Measurements from ENCODE around the gene GHR.

- TF ChIP-seq TAF1 (IDR thresholded peaks at IDR 0.05; ENCODE audit: low read depth): no peak
- no peak for TF ChIP-seq TCF12 (IDR thresholded peaks at IDR 0.05; ENCODE audit: low read depth)
- TF ChIP-seq EP300 (IDR thresholded peaks at IDR 0.05; ENCODE audit: borderline replicate concordance): no peak
- TF ChIP-seq, protein P1, sequence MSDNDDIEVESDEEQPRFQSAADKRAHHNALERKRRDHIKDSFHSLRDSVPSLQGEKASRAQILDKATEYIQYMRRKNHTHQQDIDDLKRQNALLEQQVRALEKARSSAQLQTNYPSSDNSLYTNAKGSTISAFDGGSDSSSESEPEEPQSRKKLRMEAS (IDR thresholded peaks at IDR 0.05): no peak
- TF ChIP-seq, protein P2, sequence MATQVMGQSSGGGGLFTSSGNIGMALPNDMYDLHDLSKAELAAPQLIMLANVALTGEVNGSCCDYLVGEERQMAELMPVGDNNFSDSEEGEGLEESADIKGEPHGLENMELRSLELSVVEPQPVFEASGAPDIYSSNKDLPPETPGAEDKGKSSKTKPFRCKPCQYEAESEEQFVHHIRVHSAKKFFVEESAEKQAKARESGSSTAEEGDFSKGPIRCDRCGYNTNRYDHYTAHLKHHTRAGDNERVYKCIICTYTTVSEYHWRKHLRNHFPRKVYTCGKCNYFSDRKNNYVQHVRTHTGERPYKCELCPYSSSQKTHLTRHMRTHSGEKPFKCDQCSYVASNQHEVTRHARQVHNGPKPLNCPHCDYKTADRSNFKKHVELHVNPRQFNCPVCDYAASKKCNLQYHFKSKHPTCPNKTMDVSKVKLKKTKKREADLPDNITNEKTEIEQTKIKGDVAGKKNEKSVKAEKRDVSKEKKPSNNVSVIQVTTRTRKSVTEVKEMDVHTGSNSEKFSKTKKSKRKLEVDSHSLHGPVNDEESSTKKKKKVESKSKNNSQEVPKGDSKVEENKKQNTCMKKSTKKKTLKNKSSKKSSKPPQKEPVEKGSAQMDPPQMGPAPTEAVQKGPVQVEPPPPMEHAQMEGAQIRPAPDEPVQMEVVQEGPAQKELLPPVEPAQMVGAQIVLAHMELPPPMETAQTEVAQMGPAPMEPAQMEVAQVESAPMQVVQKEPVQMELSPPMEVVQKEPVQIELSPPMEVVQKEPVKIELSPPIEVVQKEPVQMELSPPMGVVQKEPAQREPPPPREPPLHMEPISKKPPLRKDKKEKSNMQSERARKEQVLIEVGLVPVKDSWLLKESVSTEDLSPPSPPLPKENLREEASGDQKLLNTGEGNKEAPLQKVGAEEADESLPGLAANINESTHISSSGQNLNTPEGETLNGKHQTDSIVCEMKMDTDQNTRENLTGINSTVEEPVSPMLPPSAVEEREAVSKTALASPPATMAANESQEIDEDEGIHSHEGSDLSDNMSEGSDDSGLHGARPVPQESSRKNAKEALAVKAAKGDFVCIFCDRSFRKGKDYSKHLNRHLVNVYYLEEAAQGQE (IDR thresholded peaks at IDR 0.05; ENCODE audit: low read depth): no peak
- TF ChIP-seq CEBPB (IDR thresholded peaks at IDR 0.05): no peak
- no peak for TF ChIP-seq RAD21 (IDR thresholded peaks at IDR 0.05; ENCODE audit: low read depth)
- no peak for TF ChIP-seq CREB1 (IDR thresholded peaks at IDR 0.05; ENCODE audit: low read depth)
- TF ChIP-seq, protein P3, sequence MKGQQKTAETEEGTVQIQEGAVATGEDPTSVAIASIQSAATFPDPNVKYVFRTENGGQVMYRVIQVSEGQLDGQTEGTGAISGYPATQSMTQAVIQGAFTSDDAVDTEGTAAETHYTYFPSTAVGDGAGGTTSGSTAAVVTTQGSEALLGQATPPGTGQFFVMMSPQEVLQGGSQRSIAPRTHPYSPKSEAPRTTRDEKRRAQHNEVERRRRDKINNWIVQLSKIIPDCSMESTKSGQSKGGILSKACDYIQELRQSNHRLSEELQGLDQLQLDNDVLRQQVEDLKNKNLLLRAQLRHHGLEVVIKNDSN (IDR thresholded peaks at IDR 0.05): no peak
- TF ChIP-seq EGR1 (IDR thresholded peaks at IDR 0.05): no peak
- TF ChIP-seq TEAD4 (IDR thresholded peaks at IDR 0.05): no peak
- TF ChIP-seq ZBTB7A (IDR thresholded peaks at IDR 0.05; ENCODE audit: low read depth): no peak
- no peak for TF ChIP-seq YY1 (IDR thresholded peaks at IDR 0.05; ENCODE audit: low read depth)
- TF ChIP-seq FOXM1 (IDR thresholded peaks at IDR 0.05; ENCODE audit: borderline replicate concordance, low read depth): no peak
Observed at GRCh38 chr5:42581845-42582244, 158.6 kb downstream of the GHR start.
